GM12875 (cell line): ENCODE measurements around the gene PIGU.

Experiments used
- H3K4me3 ChIP-seq: one replicate; pipeline ENCODE4 v1.5.1; 2011; ENCODE audit warnings: low read depth, low read length, control low read depth
- TF ChIP-seq, protein P1 (sequence below): IDR thresholded peaks from 2 replicates; pipeline ENCODE4 v1.5.1; 2011; ENCODE audit warnings: low read depth, mild to moderate bottlenecking, control low read depth, inconsistent platforms, low read length, moderate library complexity, borderline replicate concordance; ENCODE audit not compliant: insufficient read depth

PIGU gene

DNA sequence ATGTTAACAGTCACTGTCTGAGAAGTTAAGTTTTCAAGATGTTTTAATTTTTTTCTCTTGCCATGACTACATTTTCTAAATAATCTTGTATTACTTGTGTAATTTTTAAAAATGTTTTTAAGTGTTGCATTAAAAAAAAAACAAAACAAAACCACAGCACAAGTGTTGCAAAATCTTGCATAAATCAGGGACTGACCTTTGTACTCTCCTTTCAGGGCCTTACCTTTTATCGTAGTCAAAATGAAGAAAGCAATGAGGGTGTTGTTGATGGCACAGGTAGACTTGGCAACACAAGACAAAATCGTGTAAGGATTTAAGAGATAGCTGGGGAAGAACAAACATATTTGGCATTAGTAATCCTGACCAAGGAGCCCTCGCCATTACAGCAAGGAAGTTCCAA is 42.5 kb downstream of the PIGU start:
- TF ChIP-seq, protein P1, sequence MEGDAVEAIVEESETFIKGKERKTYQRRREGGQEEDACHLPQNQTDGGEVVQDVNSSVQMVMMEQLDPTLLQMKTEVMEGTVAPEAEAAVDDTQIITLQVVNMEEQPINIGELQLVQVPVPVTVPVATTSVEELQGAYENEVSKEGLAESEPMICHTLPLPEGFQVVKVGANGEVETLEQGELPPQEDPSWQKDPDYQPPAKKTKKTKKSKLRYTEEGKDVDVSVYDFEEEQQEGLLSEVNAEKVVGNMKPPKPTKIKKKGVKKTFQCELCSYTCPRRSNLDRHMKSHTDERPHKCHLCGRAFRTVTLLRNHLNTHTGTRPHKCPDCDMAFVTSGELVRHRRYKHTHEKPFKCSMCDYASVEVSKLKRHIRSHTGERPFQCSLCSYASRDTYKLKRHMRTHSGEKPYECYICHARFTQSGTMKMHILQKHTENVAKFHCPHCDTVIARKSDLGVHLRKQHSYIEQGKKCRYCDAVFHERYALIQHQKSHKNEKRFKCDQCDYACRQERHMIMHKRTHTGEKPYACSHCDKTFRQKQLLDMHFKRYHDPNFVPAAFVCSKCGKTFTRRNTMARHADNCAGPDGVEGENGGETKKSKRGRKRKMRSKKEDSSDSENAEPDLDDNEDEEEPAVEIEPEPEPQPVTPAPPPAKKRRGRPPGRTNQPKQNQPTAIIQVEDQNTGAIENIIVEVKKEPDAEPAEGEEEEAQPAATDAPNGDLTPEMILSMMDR: no peak

DNA sequence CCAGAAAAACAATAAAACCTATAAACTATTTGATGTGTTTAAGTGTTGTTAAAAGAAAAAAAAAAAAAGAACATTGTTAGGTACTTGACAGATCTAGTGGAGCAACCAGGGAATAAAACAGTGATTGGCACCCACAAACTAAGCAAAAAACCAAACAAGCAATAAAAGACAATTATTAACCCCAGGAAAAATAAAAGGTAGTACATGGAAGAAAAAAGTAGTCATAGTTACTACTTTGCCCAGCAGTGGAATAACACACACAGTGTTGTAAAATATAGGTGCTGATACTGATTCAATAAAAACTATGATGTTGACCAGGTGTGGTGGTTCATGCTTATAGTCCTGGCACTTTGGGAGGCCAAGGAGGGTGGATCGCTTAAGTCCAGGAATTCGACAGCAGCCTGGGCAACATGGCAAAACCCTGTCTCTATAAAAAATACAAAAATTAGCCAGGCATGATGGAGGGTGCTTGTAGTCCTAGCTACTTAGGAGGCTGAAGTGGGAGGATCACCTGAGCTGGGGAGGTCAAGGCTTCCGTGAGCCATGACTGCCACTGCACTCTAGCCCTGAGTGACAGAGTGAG is 43.9 kb downstream of the PIGU start:
- TF ChIP-seq, protein P1: no peak
- H3K4me3 ChIP-seq: no peak overlapping the region

More for the DNA sequence above, 42.5 kb downstream of the PIGU start:
- H3K4me3 ChIP-seq: no peak overlapping the region

DNA sequence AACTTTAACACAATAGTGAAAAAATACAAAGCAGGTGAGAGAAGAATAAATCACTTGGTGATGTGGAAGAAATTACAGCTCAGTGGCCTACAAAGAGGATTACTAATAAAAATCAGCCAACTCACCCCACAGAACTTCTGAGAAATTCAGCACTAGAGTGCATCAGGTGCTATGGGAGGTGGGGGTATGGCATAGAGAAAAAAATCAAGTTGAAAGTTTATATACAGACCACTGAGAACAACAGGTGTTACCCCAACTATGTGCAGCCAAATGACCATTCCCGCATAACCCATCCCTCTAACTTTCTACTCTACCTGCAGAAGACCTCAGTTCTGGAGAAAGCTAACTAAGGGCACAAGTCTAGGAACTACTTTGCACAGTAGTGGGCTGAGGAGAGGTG is 47.0 kb downstream of the PIGU start:
- TF ChIP-seq, protein P1: no peak
- H3K4me3 ChIP-seq: no peak overlapping the region

DNA sequence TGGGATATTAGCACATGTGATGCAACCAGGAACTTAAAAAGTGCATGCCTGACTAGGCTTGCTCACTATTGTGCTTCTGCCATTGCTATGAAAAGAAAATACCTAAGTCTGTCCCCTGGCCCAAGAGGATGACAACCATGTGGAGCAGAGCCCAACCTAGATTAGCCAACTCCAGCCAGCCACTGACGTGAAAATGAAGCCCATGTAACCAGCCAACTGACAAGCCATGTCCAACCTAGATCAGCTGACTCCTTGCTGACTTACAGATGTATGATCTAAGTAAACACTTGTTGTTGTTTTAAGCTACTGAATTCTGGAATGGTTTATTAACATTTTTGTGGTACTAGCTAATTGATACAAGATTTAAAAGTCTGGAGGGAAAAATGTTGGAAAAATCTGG is 47.5 kb downstream of the PIGU start:
- TF ChIP-seq, protein P1: no peak
- H3K4me3 ChIP-seq: no peak overlapping the region

DNA sequence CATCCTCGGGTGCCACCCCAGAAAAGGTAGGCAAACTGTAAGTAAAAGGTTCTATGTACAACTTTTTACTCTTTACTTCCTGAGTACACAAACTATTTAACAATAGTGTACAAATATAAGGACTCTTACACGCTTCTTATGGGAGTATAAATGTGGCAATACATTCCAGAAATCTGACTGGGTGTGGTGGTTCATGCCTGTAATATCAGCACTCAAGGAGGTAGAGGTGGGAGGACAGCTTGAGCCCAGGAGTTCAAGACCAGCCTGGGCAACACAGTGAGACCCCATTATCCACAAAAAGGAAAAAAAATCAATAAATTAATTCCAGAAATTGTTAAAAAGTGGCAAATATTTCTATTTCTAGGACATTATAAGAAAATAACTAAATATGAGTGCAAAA is 48.9 kb downstream of the PIGU start:
- TF ChIP-seq, protein P1: no peak
- H3K4me3 ChIP-seq: no peak overlapping the region

DNA sequence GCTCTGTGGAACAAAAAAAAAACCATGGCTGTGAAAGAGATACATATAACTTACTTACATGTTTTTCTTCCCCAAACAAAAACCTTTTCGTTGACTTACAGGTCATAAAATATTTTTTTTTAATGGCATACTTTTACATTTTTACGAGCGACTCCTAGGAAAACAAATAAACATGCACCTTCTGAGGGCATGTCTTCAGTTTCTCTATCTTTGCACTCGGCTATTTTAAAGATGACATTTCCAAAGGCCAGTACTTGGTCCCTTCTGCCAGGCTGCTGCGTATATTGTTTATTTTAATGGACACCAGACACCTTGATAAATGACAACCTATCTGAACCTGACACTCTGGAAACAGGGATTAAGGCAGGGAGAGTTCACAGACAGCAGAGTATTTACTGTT is 49.4 kb downstream of the PIGU start:
- no peak overlapping the region for H3K4me3 ChIP-seq
- TF ChIP-seq, protein P1: no peak

DNA sequence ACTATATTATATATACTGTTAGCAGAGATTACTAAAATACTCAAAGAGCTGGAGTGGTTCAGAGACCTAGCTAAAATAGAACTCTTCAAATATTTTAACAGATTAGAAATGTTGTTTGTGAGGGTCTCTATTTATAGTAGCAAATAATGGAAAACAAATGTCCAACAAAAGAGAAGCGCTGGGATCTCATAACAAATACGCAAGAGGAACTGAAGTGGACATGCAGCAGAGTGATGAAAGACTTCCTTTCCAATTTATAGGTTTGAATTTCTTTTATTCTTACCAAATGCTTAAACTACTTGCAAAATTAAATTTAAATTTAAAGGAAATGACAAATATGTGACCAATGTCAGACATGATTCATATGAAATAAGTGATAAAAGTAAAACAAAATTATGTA is 49.9 kb downstream of the PIGU start:
- H3K4me3 ChIP-seq: no peak overlapping the region
- TF ChIP-seq, protein P1: no peak
